Measurements from ENCODE around the gene RC3H2.
A peak's percentile ranks its signal among the peaks of the same experiment; 100 is the strongest.
"Not testable (repeated sequence)": the region's sequence is repeated elsewhere in the genome, so short reads cannot be mapped to it uniquely, and the experiment has no call there.

Gene RC3H2

GRCh38 chr9:122912964-122913673 is 8.0 kb upstream of the RC3H2 start, which contains the start of gene ZBTB6:
ZBTB6 (minus strand) TSS chr9:122913323; CDS start chr9:122912072, 1,251 bp downstream.
- peak; percentile 83 for DNase-seq

- DNase-seq: no peak
Measured at GRCh38 chr9:122912671-122912963, 7.5 kb upstream of the RC3H2 start.

GRCh38 chr9:122906122-122906521 is 963 bp upstream of the RC3H2 start:
- not testable (repeated sequence) for DNase-seq

GRCh38 chr9:122904466-122904822 is 715 bp downstream of the RC3H2 start:
- DNase-seq: no peak

GRCh38 chr9:122900791-122901190 is 4.4 kb downstream of the RC3H2 start:
- DNase-seq: no peak

- no peak for DNase-seq
Measured at GRCh38 chr9:122897969-122898368, 7.2 kb downstream of the RC3H2 start.

- no peak for DNase-seq
Measured at GRCh38 chr9:122888480-122888879, 16.7 kb downstream of the RC3H2 start.

- DNase-seq: no peak
Measured at GRCh38 chr9:122883125-122883524, 22.0 kb downstream of the RC3H2 start.

GRCh38 chr9:122879443-122879842 is 25.7 kb downstream of the RC3H2 start:
- DNase-seq: no peak

- no peak for DNase-seq
Measured at GRCh38 chr9:122875523-122875922, 29.6 kb downstream of the RC3H2 start.

GRCh38 chr9:122867276-122867675 is 37.9 kb downstream of the RC3H2 start:
- not testable (repeated sequence) for DNase-seq

GRCh38 chr9:122866079-122866478 is 39.1 kb downstream of the RC3H2 start:
- no peak for DNase-seq

GRCh38 chr9:122865300-122865699 is 39.9 kb downstream of the RC3H2 start:
- no peak for DNase-seq

- DNase-seq: no peak
Measured at GRCh38 chr9:122863407-122863806, 41.8 kb downstream of the RC3H2 start.

GRCh38 chr9:122860319-122861142 is 44.6 kb downstream of the RC3H2 start:
- DNase-seq: no peak

GRCh38 chr9:122857815-122858214 is 47.3 kb downstream of the RC3H2 start:
- DNase-seq: no peak

GRCh38 chr9:122852085-122852786 is 52.9 kb downstream of the RC3H2 start:
- not testable (repeated sequence) for DNase-seq

GRCh38 chr9:122848256-122848943 is 56.8 kb downstream of the RC3H2 start:
- DNase-seq: no peak

- DNase-seq: no peak
Measured at GRCh38 chr9:122846371-122846940, 58.7 kb downstream of the RC3H2 start.

GRCh38 chr9:122845116-122845515 is 60.0 kb downstream of the RC3H2 start:
- no peak for DNase-seq

- no peak for DNase-seq
Measured at GRCh38 chr9:122844137-122844536, 61.0 kb downstream of the RC3H2 start.

GRCh38 chr9:122841501-122841900 is 63.7 kb downstream of the RC3H2 start:
- no peak for DNase-seq

- not testable (repeated sequence) for DNase-seq
Measured at GRCh38 chr9:122838441-122838840, 66.7 kb downstream of the RC3H2 start.
